SH-SY5Y (cell line): ENCODE results near the gene ASCL1.

Experiments
- GATA2 ChIP-seq: IDR thresholded peaks from 2 replicates; pipeline ENCODE4 v1.6.1; 2011; ENCODE audit warnings: mild to moderate bottlenecking, low read depth, low read length
- GATA3 ChIP-seq: IDR thresholded peaks from 2 replicates; pipeline ENCODE4 v1.6.1; 2011; ENCODE audit warnings: low read depth, mild to moderate bottlenecking, low read length, moderate library complexity

The ASCL1 gene

DNA sequence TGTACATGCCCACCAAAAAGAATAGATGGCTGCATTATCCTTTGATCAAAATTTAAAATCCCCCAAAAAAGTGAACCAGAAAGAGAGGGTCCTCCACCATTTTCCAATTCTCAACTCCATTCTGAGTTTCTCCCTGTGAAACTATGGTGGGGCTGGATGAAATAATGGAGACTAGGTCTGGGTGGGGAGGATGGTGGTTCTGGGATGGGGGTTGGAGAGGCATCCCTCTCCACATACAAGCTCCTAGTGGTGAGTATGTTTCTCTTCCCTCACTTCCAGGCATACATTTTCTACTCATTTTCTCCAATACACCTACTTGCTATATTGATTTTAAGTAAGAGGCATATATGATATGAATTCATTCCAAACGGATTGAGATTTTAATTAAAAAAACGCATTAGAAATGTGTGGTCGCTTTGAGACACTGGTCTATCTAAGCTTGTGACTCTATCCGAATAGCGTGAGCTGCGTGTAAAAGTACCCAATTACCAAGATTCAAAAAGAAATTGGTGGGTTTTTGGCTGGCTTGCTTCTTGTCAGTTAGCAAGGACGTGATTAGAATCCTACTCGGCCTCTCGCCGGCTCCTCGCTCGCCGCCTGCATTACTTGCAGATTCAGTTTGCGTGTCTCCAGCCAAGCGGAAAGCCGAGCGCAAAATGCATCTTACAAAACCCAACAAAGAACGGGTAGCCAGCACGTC, 3.4 kb downstream of the ASCL1 start:
- TF ChIP-seq GATA2 (no peak), GATA3 (no peak)

DNA sequence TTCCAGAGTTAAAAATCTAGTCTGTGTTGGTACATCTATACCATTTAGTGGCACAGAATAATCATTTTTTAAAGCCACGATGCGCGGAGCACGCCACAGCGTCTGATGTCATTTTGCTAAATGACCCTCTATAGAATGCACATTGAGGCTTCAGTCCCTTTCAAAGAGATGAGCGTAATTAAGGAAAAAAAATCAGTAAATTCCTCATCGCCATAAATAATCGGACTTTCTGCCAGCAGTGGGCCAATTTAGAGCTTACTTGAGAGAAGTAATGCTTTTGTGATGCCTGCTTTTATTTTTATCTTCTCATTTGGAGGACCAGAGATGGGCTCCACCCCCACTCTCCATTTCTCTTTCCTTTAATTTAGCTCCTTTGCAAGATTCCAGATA, 4.0 kb downstream of the ASCL1 start:
- TF ChIP-seq GATA2 (no peak), GATA3 (no peak)

DNA sequence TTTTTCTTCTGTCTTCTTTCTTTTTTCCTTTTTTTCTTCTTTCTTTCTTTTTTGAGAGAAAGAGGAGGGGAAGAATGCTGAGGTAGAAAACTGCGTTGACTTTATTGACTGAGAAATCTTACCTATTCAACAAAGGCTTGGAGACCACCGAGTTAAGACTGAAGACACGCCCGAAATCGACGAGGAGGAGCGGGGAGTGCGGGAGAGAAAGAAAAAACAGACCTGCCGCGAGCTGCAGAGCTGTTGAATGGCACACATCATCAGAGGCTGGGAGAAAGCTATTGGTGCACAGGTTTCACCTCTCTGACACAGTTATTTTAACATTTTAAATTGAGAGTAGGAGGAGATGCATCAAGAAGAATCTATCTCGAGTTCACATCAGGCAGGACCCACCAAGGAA, 5.1 kb downstream of the ASCL1 start:
- TF ChIP-seq GATA2 (no peak), GATA3 (no peak)

DNA sequence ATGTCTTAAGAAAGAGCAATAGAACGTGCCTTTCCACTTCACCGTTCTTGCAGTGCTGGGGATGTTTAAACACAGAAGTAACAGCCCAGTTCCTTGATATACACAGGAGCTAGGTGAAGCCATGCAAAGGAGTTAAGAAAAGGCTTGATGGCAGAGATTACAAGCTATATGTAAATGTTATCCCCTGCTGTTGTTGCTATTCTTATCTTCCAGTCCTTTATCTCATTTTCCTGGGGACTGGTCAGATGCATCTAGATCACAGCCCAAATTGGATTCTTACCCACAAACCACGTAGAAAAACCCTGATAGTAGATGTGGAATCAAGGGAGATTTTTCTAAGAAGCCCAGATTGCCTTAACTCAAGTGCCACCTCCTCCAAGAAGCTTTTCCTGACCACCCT, 5.5 kb downstream of the ASCL1 start:
- TF ChIP-seq GATA2 (0 out of 2 replicates have a peak, but pooled peaks have one; percentile 34), GATA3 (no peak)

DNA sequence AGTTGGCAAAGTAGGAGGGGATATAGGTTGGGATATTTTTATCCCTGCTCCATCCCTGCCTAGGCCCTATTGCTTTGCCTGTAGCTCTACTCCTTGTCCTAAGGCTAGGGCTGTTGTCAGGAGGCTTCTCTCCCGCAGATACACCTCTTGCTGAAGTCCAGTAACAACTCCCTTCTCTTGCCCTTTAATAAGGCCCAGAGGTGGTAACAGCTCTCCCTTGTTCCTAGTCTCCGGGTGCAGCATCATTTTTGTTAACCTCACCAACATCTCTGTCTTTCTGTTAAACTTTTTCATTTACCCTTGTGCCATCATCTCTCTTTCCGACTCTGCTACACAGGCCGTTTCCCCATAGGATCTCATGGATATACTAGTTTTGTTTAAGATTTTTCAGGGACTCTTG, 6.3 kb downstream of the ASCL1 start:
- TF ChIP-seq GATA3 (no peak), GATA2 (no peak)

DNA sequence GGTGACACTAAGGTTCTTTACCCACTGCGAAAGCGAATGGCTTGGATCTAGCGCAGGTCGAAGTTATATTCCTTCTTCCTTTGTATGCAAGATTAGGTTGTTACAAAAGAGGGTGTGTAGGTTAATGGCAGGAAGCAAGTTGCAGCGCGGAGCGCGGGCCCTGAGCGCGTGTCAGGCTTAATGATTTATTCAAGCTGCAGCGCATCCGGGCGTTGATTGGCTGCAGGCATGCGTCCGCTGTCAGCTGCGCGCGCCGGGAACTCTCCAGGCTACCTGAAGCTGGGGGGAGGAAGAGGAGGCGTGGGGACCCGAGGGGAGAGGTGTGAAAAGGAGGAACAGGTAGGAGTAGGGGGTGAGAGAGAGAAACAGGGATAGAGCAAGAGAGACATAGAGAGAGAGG, 7.4 kb downstream of the ASCL1 start:
- TF ChIP-seq GATA3: no peak
- no peak for TF ChIP-seq GATA2

DNA sequence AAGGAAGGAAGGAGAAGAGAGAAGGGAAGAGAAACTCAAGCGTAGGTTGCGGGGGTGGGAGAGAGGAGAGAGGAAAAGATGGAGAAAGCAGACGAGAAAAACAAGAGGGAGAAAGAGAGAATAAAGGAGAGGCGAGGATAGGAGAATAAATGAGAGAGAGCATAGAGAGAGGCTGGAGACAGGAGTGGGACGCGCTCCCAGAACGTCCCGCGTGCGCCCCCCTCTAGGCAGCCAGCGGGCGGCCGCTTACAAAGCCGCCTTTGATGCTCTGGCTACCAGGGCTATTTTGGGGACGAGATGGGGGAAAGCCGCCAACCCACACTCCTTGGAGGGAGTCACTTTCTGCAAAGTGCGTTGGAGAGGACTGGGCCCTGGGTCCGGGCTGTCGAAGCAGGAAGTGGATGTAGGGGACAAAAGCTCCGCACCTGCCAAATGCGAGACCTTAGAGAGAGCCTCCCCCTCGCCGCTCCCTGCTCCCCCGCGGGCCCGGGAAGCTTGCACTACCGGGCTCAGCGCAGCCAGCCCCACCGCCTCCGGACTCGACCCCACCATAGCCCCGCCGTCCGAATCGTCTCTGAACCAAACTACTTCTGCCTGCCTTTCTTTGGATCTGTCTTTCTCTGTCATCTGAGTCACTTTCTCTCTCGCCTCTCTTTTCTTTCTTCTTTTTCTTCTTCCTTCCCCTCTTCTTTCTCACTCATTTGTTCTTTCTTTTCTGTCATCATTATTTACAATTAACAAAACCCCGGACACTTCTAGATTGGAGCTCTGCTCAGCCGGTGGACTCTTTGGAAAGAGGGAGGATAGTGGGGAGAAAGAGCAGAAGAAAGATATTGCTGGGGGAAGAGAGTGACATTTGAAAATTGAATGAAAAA, 8.0 kb downstream of the ASCL1 start:
- TF ChIP-seq GATA3: no peak
- TF ChIP-seq GATA2: no peak

DNA sequence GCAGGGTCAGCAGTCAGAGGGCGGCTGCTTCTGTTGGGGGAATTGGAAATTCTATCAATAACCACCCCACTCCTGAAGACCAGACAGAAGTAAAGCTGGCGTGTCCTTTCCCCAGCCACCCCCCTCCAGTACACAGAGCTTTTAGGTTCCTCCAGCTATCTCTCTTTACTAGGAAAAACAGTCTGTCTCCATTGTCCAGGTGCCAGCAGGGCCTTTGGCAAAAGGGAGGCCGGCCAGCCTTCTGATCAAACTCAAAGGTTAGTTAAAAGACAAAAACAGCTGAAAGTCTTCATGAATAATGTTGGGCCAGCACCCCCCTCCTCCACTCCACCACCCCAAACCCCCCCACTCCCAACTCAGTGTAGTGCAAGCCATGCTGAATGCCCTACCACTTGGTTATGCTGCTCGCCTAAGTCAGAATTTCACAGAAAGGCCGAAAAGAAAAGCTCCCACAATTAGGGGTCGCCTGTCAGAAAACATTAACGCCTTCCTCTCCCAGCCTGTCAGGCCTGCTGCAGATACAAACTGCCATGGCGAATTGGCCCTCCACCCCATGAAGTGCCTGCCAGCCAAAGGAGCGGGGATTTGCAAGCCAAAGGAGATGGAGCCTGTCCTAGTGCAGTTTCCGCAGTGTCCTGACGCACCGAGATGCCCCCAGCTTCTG, 8.9 kb downstream of the ASCL1 start:
- TF ChIP-seq GATA3: no peak
- no peak for TF ChIP-seq GATA2

DNA sequence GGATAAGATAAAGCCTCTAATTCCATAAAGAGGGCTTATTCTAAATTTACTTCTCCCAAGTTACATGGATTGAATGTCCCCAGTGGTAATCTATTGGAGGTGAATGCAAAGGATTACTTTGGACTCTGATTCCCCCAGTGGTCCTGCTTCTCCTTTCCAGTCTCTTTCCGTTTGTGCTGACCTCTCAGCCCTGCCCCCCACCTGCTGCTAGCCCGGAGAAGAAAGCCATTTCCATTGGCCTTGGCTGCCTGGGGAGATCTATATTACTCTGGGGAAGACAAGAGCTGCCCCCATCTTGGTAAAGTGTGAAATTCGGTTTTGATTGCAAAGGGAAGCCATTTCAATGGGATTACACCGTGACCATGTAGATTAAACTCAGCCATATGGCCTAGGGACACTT, 13.3 kb downstream of the ASCL1 start:
- TF ChIP-seq GATA2 (no peak), GATA3 (no peak)

DNA sequence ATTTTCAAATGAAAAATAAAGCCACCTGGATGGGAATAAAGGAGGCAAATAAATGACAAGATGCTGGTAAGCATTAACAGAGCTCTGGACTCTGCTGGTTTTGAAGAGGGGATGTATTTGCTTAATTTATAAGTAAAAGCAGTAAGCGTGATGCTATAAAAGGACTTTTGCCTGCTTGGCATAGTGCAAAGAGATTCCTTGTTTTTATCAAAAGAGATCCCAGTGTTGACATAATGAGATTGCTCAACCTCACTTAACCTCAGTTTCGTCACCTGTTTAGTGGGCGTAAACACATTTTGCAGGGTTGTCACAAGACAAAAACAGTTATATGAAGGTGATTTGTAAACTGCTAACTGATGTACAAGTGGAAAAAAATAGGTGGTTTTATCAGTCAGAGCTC, 13.8 kb downstream of the ASCL1 start:
- TF ChIP-seq GATA2 (no peak), GATA3 (no peak)

DNA sequence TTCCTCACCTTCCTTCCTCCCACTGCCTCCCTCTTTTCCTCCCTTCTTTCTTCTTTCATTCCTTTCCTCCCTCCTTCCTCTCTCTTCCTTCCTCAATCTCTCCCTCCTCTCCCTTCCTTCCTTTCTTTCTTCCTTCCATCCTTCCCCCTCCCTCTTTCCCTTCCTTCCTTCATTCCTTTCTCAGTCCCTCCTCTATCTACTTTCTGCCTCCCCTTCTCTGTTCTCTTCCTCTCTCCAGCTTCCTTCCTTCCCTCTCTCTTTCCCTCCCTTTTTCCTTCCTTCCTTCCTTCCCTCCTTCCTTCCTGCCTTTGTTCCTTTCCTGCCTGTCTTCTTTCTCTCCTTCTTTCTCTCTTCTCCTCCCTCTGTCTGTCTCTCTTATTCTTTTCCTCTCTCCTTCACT, 16.1 kb downstream of the ASCL1 start:
- TF ChIP-seq GATA2: no peak
- TF ChIP-seq GATA3: no peak

DNA sequence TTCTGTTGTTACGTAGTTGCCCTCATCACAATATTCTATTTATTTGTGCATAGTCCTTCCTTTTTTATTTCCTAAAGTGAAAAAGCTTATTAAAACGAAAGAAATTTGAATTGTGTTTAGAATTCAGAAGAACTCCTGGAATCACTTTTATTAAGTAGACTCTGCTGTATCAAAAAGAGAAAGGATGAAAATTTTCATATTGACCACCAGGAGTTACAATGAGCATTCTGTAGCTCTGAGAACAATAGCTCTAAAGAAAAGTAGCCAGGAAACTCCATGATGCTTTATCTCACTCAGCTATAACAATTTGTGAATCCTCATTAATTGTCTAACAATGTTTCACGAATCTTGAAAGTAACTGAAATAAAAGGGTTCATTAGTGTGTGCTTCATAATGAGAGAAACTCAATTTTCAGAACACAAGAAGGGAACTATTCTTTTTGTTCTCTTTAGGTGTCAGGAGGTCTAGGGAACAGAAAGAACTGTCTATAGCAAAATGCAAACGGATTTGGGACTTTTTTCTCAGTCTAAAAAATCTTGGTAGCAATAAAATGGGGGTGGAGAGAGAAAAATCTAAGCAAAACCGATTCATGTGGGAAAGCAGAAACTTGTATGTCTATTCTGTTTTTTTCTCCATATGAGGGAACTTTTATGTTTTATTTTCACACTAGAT, 19.3 kb downstream of the ASCL1 start:
- no peak for TF ChIP-seq GATA2
- no peak for TF ChIP-seq GATA3

DNA sequence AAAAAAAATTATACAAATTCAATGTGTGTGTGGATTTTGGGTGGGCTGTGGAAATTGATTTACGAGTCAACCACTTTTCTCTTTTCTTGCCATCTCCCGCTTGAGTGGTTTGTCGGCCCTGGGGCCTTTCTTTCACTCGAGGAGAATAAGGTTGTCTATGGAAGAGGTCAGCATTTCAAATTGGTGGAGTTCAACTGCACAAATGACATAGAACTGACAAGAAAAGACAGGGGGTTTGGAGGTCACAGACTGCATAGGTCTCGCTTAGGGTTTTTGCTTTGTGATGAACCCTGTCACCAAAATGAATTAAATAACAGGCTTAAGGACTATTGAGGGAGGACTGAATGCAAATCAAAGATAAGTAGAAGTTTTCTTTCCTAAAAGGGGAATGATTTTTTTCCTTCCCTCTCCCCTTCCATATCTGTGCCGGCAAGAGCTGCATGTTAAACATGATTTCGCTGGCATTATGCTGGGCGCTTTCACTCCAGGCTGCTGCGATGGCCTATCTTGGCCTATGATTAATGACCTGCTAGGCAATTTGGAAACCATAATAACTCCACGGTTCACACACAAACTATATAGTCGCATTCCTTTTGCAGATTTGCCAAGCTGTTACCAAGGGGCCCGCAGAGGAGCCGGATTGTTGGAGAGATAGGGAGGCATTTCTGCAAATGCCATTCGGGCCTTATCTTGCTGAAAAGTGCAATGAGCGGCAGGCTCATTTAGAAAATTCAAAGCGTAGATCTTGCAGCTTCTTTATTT, 20.7 kb downstream of the ASCL1 start:
- no peak for TF ChIP-seq GATA3
- 0 out of 2 replicates have a peak, but pooled peaks have one; percentile 45 for TF ChIP-seq GATA2

DNA sequence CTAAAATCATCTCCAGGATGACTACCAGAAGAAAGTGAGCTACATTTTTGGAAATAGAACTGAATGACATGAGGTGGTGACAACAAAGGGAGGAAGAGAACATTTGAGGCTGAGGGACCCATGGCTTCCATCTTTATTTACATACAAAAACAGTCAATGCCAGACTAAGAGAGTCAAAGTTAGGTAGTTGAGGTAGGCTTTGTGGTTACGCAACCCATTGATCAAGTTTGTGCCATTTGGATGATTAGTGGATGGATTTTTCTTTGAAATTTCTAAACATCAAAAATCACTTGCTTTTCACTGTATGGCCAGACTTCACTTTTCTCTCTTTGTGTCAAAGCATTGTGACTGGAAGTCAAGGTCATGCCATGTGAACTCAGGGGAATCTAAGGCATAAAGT, 22.9 kb downstream of the ASCL1 start:
- TF ChIP-seq GATA3 (no peak), GATA2 (no peak)
